HG03342 (cell line): ENCODE measurements around the gene RSAD1.

ENCODE experiments used
- ATAC-seq: cut with Tn5 transposase; IDR thresholded peaks from one replicate; pipeline ENCODE4 v1.9.1; 2021; ENCODE audit warnings: mild to moderate bottlenecking, moderate library complexity; ENCODE audit not compliant: unreplicated experiment

RSAD1 gene

DNA sequence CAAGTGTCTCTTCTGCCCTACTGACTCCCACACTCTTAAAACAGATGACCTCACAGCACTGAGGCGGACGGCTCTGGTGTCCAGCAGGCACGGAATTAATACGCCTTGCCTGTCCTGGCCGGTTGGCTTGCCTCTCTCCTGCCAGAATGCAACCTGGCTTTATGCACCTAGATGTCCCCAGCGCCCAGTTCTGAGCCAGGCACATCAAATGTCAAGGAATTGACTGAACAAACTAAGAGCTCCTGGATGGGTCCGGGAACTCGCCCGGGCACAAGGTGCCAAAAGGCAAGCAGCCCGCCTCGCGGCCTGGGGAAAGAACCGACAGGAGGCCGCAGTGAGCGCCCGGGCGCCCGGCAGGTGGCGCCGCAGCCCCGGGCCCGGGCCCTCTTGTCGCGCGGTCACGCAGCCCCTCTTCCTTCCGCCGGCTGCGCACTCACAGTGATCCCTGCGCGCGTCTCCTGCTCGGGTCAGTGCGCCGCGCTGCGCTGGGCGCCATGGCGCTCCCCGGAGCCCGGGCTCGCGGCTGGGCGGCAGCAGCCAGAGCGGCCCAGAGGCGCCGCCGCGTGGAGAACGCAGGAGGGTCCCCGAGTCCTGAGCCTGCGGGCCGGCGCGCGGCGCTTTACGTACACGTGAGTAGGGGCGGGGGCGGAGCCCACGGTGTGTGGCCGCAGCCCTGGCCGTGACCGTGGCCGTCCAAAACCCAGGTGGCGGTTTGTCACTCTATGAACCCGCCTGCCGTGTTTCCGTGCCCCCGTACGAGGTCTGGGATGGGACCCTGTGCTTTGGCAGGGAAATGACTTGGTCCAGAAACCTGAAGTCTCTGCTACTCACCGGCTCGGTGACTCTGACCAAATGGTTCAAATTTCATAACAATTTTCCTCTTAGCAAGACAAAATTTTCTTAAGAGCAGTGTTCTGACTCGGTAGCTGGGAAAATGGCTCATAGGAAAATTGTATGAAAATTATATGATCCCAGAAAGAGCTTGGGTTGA is at the start of gene RSAD1:
RSAD1 (plus strand) TSS at position 470 of the 991 bp plus-strand sequence; CDS start at position 495, 25 bp downstream.
- peak; percentile 86 for ATAC-seq

GRCh38 chr17:50429793-50430192 is 48.9 kb upstream of the RSAD1 start:
- no peak for ATAC-seq

DNA sequence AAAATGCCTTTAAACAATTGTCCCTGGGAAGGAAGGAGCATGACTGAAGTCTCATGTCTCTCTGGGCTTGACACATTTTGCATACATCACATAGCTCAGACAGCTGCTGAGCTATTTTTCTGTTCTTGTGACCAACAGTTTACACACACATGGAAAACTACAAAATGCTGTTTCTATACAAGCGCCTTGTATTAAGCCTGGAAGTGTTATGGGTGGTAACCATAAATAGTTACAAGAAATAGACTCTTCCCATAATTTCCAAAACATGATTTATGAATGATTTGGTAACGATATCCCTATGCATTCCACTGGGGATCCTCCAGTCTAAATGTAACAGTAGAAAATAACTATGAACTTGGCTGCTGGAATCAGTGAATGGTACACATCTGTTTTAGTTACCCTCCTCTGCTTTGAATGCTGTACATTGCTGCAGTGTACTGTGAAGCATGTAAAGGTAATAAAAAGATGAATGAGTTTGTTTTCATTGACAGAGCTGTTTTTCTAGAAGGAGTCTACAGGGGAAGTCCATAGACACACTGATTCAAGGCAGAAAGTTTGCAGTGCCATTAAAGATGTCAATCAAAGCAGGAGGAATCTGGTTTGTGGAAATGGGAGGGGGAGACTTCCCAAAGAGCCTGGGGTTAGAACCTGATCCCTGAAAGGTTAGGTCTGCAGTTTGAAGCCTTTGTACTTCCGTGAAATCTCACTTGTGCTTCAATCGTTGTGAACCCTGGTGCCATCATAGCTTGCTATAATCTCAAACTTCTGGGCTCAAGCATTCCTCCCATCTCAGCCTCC is 47.6 kb upstream of the RSAD1 start:
- ATAC-seq: no peak

GRCh38 chr17:50432125-50432762 is 46.4 kb upstream of the RSAD1 start:
- ATAC-seq: no peak

DNA sequence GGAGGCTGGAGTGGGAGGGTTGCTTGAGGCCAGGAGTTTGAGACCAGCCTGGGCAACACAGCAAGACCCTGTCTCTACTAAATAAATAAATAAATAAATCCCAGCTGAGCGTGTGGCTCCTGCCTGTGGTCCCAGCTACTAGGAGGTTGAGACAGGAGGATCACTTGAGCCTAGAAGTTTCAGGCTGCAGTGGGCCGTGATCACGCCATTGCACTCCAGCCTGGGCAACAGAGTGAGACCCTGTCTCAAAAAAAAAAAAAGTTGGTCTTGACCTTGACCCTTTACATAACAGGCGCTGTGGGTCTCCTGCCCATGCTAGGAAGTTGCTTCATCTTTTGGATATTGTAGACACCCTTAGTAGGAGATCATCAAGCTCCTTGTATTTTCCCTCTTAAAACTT is 41.3 kb upstream of the RSAD1 start:
- no peak for ATAC-seq

GRCh38 chr17:50439008-50439407 is 39.7 kb upstream of the RSAD1 start:
- ATAC-seq: no peak

DNA sequence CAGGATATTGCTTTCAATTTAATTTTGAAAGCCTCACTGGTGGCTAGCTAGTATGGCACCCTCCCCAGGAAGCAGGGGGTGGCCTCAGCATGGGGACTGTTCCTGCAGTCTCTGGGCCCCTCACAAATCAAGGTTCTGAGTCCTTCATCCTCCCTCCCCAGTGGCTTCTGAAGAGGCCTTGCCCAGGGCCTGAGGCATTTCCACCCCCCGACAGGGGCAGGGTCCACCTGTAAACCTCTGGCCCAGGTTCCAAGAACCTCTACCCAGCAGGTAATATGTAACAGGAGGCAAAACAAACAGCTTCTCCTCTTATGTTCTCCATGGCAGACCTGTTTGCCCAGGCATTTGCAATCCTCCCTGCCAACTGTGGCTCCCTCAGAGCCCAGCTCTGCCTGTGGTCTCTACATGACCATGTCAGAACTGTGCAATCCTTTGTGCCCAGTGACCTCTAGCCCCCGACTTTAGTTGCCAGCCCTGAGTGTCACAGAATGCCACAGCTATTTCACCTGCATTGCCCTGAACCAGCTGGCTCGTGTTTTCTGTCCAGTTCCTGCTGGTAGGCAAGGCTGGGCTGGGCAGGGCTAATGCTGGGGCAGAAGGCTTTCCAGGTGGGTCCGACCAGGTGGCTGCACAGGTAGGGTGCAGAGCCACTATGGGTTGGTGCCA is 38.4 kb upstream of the RSAD1 start:
- no peak for ATAC-seq

- ATAC-seq: no peak
Measured at GRCh38 chr17:50440838-50441829, 37.5 kb upstream of the RSAD1 start.

- ATAC-seq: no peak
Measured at GRCh38 chr17:50443505-50443974, 35.1 kb upstream of the RSAD1 start.

- no peak for ATAC-seq
Measured at GRCh38 chr17:50444841-50445715, 33.6 kb upstream of the RSAD1 start.

DNA sequence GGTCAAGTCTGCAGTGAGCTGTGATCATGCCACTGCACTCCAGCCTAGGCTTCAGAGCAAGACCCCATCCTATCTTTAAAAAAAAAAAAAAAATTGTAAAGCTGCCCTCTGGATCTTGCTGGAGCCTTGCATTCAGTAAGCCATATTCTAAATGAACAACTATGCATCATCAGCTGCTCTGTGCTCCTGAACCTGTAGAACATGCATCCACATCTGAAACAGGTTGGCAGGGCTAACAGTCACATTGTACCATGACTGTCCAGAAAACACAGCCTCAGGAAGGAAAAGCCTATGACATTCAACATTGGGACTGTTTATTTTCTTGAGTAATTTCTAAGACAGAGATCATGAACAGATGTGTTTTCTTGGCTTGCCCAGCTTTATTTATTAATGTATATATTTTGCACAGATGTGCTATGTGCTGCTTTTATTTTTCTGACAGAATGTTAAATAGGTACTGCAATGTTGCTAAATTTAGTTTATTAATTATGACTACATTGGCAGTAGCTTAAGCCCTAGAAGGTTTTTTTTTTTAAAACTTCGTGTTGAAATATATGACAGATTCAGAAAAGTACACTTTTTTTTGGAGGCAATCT is 32.8 kb upstream of the RSAD1 start:
- no peak for ATAC-seq

DNA sequence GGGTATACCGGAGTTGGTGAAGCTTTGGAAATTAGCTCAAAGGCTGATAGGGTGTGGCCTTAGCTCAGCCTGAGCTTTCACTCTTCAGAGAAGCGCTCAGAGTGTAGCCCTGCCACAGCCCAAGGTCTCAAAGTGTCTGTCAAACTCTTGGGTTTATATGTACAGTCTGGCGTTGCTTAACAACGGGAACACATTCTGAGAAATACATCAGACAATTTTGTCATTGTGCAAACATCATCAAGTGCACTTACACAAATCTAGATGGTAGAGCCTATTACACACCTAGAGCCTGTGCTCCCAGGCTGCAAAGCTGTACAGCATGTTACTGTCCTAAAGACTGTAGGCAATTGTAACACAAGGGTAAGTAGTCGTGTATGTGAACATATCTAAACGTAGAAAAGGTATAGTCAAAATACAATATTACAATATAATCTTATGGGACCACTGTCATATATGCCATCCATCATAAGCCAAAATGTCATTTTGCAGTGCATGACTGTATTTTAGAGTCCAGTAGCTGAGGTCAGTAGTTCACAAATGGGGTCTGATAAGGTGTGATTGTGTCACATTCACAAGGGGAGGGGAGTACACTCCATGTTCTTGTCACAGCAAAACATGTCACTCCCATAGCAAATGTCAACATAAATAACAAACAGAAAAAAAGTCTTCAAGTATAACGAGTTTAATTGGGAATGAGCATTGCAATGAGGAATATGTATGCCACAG is 30.6 kb upstream of the RSAD1 start:
- ATAC-seq: no peak

- no peak for ATAC-seq
Measured at GRCh38 chr17:50448643-50449042, 30.0 kb upstream of the RSAD1 start.

- ATAC-seq: peak; percentile 13
Measured at GRCh38 chr17:50451943-50452629, 26.6 kb upstream of the RSAD1 start.

- peak; percentile 53 for ATAC-seq
Measured at GRCh38 chr17:50452630-50453300, 25.9 kb upstream of the RSAD1 start.

DNA sequence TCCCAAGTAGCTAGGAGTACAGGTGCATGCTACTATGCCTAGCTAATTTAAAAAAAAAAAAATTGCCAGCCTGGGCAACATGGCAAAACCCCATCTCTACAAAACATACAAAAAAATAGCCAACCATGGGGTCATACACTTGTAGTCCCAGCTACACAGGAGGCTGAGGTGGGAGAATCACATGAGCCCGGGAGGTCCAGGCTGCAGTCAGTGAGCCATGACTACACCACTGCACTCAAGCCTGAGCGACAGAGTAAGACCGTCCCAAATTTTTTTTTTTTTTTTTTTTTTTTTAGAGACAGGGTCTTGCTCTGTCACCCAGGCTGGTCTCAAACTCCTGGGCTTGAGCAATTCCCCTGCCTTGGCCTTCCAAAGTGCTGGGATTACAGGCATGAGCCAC is 24.8 kb upstream of the RSAD1 start:
- ATAC-seq: no peak
